ENCODE measurements around the gene IL25. TPM values are rescaled to one million over a fixed set of nuclear protein-coding genes. Genes with fewer than 3 reads are reported as not detected.

The IL25 gene
- polyA plus RNA-seq, 3 donors = not detected

DNA sequence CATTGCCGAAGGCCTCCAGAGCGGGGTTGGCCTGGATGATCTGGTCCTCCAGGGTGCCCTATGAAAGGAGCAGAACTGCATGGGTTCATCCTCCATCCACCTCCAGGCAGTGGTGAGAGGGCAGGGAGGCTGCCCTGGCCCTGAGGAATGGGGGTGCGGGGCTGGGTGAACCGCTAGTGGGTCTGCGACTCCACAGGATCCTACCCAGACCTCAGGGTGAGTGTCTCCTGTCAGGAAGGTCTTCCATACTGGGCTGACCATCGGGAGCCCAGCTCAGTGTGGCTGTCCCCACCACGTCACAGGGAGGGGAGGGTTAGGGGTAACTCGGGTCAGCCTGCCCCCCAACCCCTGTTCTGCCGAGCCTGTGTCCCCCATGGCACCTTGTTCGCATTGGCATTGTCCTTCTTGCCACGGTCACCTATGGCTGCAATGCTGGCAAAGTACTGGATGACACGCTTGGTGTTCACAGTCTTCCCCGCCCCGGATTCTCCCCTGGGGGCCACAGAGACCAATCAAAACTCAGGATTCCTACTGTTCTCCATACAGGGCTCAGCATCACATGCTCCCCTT lies 31.8 kb downstream of the IL25 start:
- H2AFZ ChIP-seq (ENCODE audit: insufficient read depth, low read depth, low read length, poor library complexity, severe bottlenecking) = no peak overlapping the region
- H3K9ac ChIP-seq (ENCODE audit: insufficient read depth, low read length, poor library complexity, severe bottlenecking) = no peak overlapping the region
- Mint-ChIP-seq H3K27me3 (ENCODE audit: low read depth in 3 of 3) (peaks cover 3 to 22% (median 5%) of the 10 kb centered on the region in 3 donors), H3K27ac (peak overlapping the region in 1 of 7 donors; percentile 63), H3K9me3 (no peaks in the 10 kb centered on the region), H3K36me3 (no peaks in the 10 kb centered on the region), H3K4me3 (no peak overlapping the region), H3K4me1 (peaks cover 19% of the 10 kb centered on the region)
- H3K36me3 ChIP-seq (replicated peaks in 1 of 2; ENCODE audit: control insufficient read depth in 1 of 2, insufficient read depth in 2 of 2, low read length in 2 of 2) = no peaks in the 10 kb centered on the region
- H3K4me1 ChIP-seq (ENCODE audit: control insufficient read depth in 1 of 2, insufficient read depth in 2 of 2, low read length in 2 of 2) = peaks cover 5 to 7% of the 10 kb centered on the region in 2 donors
- TF ChIP-seq, protein P1, sequence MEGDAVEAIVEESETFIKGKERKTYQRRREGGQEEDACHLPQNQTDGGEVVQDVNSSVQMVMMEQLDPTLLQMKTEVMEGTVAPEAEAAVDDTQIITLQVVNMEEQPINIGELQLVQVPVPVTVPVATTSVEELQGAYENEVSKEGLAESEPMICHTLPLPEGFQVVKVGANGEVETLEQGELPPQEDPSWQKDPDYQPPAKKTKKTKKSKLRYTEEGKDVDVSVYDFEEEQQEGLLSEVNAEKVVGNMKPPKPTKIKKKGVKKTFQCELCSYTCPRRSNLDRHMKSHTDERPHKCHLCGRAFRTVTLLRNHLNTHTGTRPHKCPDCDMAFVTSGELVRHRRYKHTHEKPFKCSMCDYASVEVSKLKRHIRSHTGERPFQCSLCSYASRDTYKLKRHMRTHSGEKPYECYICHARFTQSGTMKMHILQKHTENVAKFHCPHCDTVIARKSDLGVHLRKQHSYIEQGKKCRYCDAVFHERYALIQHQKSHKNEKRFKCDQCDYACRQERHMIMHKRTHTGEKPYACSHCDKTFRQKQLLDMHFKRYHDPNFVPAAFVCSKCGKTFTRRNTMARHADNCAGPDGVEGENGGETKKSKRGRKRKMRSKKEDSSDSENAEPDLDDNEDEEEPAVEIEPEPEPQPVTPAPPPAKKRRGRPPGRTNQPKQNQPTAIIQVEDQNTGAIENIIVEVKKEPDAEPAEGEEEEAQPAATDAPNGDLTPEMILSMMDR (IDR thresholded peaks at IDR 0.05) = no peak
- intact Hi-C loops (cut with micrococcal nuclease) = no loop called here
- H3K9me3 ChIP-seq (replicated peaks in 1 of 2; ENCODE audit: control insufficient read depth in 1 of 2, insufficient read depth in 1 of 2, low read length in 2 of 2) = no peaks in the 10 kb centered on the region
- H4K20me1 ChIP-seq (ENCODE audit: insufficient read depth, low read length) = no peaks in the 10 kb centered on the region
- no peaks in the 10 kb centered on the region for H3K79me2 ChIP-seq (ENCODE audit: insufficient read depth, low read length)
- H3K4me2 ChIP-seq (replicated peaks; ENCODE audit: extremely low read depth, low read length, poor library complexity, severe bottlenecking) = no peak overlapping the region
- no peaks in the 10 kb centered on the region for H3K27me3 ChIP-seq (ENCODE audit: control insufficient read depth in 2 of 2, insufficient read depth in 2 of 2, low read length in 2 of 2)
- no peak overlapping the region for H3K27ac ChIP-seq (ENCODE audit: low read depth in 1 of 2, low read length in 2 of 2)
- H3K4me3 ChIP-seq (replicated peaks in 1 of 3; ENCODE audit: low read depth in 2 of 3, low read length in 3 of 3) = no peak overlapping the region
- no peak for DNase-seq
- WGBS (ENCODE audit: insufficient coverage) = 91% methylated on average over 12 of the region's 14 CpGs

DNA sequence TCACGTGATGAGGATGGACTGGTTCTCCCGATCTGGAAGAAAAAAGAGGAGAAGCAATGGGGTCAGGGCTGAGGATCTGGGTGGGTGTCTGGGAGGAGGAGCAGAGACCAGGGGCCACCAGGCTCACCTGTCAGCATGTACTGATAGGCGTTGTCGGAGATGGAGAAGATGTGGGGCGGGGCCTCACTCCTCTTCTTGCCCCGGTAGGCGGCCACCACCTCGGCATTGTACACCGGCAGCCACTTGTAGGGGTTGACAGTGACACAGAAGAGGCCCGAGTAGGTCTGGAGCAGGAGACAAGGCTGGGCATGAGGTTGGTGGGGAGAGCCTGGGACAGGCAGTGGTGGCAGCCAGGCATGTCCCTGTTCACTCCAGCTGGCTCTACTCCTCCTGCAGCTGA lies 32.5 kb downstream of the IL25 start:
- Histone ChIP-seq H4K20me1 (ENCODE audit: insufficient read depth, low read length) (no peaks in the 10 kb centered on the region), H3K4me2 (replicated peaks; ENCODE audit: extremely low read depth, low read length, poor library complexity, severe bottlenecking) (no peak overlapping the region), H2AFZ (ENCODE audit: insufficient read depth, low read depth, low read length, poor library complexity, severe bottlenecking) (no peak overlapping the region), H3K27ac (ENCODE audit: low read depth in 1 of 2, low read length in 2 of 2) (no peak overlapping the region), H3K9me3 (replicated peaks in 1 of 2; ENCODE audit: control insufficient read depth in 1 of 2, insufficient read depth in 1 of 2, low read length in 2 of 2) (no peaks in the 10 kb centered on the region), H3K4me1 (ENCODE audit: control insufficient read depth in 1 of 2, insufficient read depth in 2 of 2, low read length in 2 of 2) (peaks cover 5 to 7% of the 10 kb centered on the region in 2 donors), H3K4me3 (replicated peaks in 1 of 3; ENCODE audit: low read depth in 2 of 3, low read length in 3 of 3) (no peak overlapping the region), H3K36me3 (replicated peaks in 1 of 2; ENCODE audit: control insufficient read depth in 1 of 2, insufficient read depth in 2 of 2, low read length in 2 of 2) (no peaks in the 10 kb centered on the region), H3K27me3 (ENCODE audit: control insufficient read depth in 2 of 2, insufficient read depth in 2 of 2, low read length in 2 of 2) (no peaks in the 10 kb centered on the region), H3K9ac (ENCODE audit: insufficient read depth, low read length, poor library complexity, severe bottlenecking) (no peak overlapping the region), H3K79me2 (ENCODE audit: insufficient read depth, low read length) (no peaks in the 10 kb centered on the region)
- Mint-ChIP-seq H3K4me3 (no peak overlapping the region), H3K9me3 (no peaks in the 10 kb centered on the region), H3K27ac (no peak overlapping the region), H3K27me3 (ENCODE audit: low read depth in 3 of 3) (peaks cover 3 to 22% (median 3%) of the 10 kb centered on the region in 3 donors), H3K4me1 (peaks cover 19% of the 10 kb centered on the region), H3K36me3 (no peaks in the 10 kb centered on the region)
- no peak for DNase-seq
- TF ChIP-seq, protein P1 (IDR thresholded peaks at IDR 0.05) = no peak
- 92% methylated on average over 8 of the region's 10 CpGs for WGBS (ENCODE audit: insufficient coverage)
- intact Hi-C loops (cut with micrococcal nuclease) = no loop called here
